HEK293 (cell line): ENCODE data around the gene FAM76A.

Source experiments
- CTCF ChIA-PET: fragments of 350-600 bp; formaldehyde crosslinking; extraction: SDS; loops from one replicate; lab custom pipeline; 2021; ENCODE audit warnings: antibody characterized with exemption; lab: Yijun Ruan, JAX
- POLR2A ChIA-PET: fragments of 300-600 bp; formaldehyde crosslinking; extraction: SDS; loops from one replicate; lab custom pipeline; 2020; ENCODE audit warnings: antibody characterized with exemption, inconsistent platforms; lab: Yijun Ruan, JAX
- H3K27ac ChIP-seq: fragments of 200-500 bp; sonication (Bioruptor generic); 2 replicates; pipeline ENCODE4 v1.5.1; 2014; ENCODE audit warnings: low read depth, low read length, control low read depth, inconsistent platforms; ENCODE audit errors: extremely low read depth
- H3K36me3 ChIP-seq, 2 experiments: fragments of 200-500 bp in 1 of 2; sonication (Bioruptor generic) in 1 of 2; 1 replicate in 1 of 2; 2 replicates in 1 of 2; pipeline ENCODE4 v1.5.1; 2014 to 2017; ENCODE audit warnings: inconsistent platforms in 2 of 2, low read length in 2 of 2; ENCODE audit not compliant: control insufficient read depth in 2 of 2, insufficient read depth in 1 of 2
- H3K4me1 ChIP-seq: fragments of 200-500 bp; sonication (Bioruptor generic); 2 replicates; pipeline ENCODE4 v1.5.1; 2014; ENCODE audit warnings: mild to moderate bottlenecking, low read length, inconsistent platforms; ENCODE audit not compliant: control insufficient read depth, insufficient read depth
- H3K4me3 ChIP-seq: 2 replicates; pipeline ENCODE4 v1.5.1; 2011; ENCODE audit warnings: low read depth, mild to moderate bottlenecking, control low read depth, low read length, moderate library complexity
- H3K9me3 ChIP-seq: fragments of 200-500 bp; sonication (Bioruptor generic); 2 replicates; pipeline ENCODE4 v1.5.1; 2014; ENCODE audit warnings: low read depth, low read length, inconsistent platforms; ENCODE audit not compliant: control insufficient read depth, insufficient read depth
- BCL11B ChIP-seq: fragments of 450-650 bp; formaldehyde crosslinking; IDR thresholded peaks from 2 replicates; pipeline ENCODE4 v1.5.1; 2016; ENCODE audit warnings: low read depth, missing biosample characterization, missing genetic modification characterization
- EGR2 ChIP-seq: fragments of 450-650 bp; formaldehyde crosslinking; IDR thresholded peaks from 2 replicates; pipeline ENCODE4 v1.5.1; 2016; ENCODE audit warnings: low read depth, missing biosample characterization, missing genetic modification characterization
- GLIS1 ChIP-seq: fragments of 450-650 bp; formaldehyde crosslinking; IDR thresholded peaks from 2 replicates; pipeline ENCODE4 v1.5.1; 2016; ENCODE audit warnings: missing biosample characterization, missing genetic modification characterization
- HIC1 ChIP-seq: fragments of 450-650 bp; formaldehyde crosslinking; IDR thresholded peaks from 2 replicates; pipeline ENCODE4 v1.5.1; 2016; ENCODE audit warnings: missing biosample characterization, missing genetic modification characterization
- KLF1 ChIP-seq: fragments of 450-650 bp; formaldehyde crosslinking; IDR thresholded peaks from 2 replicates; pipeline ENCODE4 v1.5.1; 2016; ENCODE audit warnings: missing biosample characterization, missing genetic modification characterization
- MZF1 ChIP-seq: fragments of 450-650 bp; formaldehyde crosslinking; IDR thresholded peaks from 2 replicates; pipeline ENCODE4 v1.5.1; 2017; ENCODE audit warnings: missing biosample characterization, missing genetic modification characterization, borderline replicate concordance
- SP2 ChIP-seq: fragments of 450-650 bp; formaldehyde crosslinking; IDR thresholded peaks from 2 replicates; pipeline ENCODE4 v1.5.1; 2016; ENCODE audit warnings: missing biosample characterization, missing genetic modification characterization
- ZFHX2 ChIP-seq: fragments of 450-650 bp; formaldehyde crosslinking; conservative IDR thresholded peaks from 2 replicates; pipeline ENCODE4 v1.5.1; 2016; ENCODE audit warnings: missing biosample characterization, missing genetic modification characterization
- ZFP41 ChIP-seq: fragments of 450-650 bp; formaldehyde crosslinking; IDR thresholded peaks from 2 replicates; pipeline ENCODE4 v1.5.1; 2016; ENCODE audit warnings: missing biosample characterization, missing genetic modification characterization, borderline replicate concordance
- ZNF114 ChIP-seq: fragments of 450-650 bp; formaldehyde crosslinking; IDR thresholded peaks from 2 replicates; pipeline ENCODE4 v1.5.0; 2017; ENCODE audit warnings: missing biosample characterization, missing genetic modification characterization
- ZNF133 ChIP-seq: fragments of 450-650 bp; formaldehyde crosslinking; IDR thresholded peaks from 2 replicates; pipeline ENCODE4 v1.5.1; 2016; ENCODE audit warnings: missing biosample characterization, missing genetic modification characterization
- ZNF138 ChIP-seq: fragments of 450-650 bp; formaldehyde crosslinking; IDR thresholded peaks from 2 replicates; pipeline ENCODE4 v1.5.1; 2016; ENCODE audit warnings: missing biosample characterization, missing genetic modification characterization, borderline replicate concordance
- ZNF140 ChIP-seq: fragments of 450-650 bp; formaldehyde crosslinking; IDR thresholded peaks from 2 replicates; pipeline ENCODE4 v1.5.1; 2016; ENCODE audit warnings: missing biosample characterization, missing genetic modification characterization
- ZNF146 ChIP-seq: fragments of 450-650 bp; formaldehyde crosslinking; IDR thresholded peaks from 2 replicates; pipeline ENCODE4 v1.5.1; 2016; ENCODE audit warnings: missing biosample characterization, missing genetic modification characterization
- ZNF280D ChIP-seq: fragments of 450-650 bp; formaldehyde crosslinking; IDR thresholded peaks from 2 replicates; pipeline ENCODE4 v1.5.1; 2016; ENCODE audit warnings: missing biosample characterization, missing genetic modification characterization
- ZNF416 ChIP-seq: fragments of 450-650 bp; formaldehyde crosslinking; IDR thresholded peaks from 2 replicates; pipeline ENCODE4 v1.5.1; 2016; ENCODE audit warnings: missing biosample characterization, missing genetic modification characterization
- ZNF423 ChIP-seq: fragments of 450-650 bp; formaldehyde crosslinking; IDR thresholded peaks from 2 replicates; pipeline ENCODE4 v1.5.1; 2016; ENCODE audit warnings: missing biosample characterization, missing genetic modification characterization
- ZNF555 ChIP-seq: fragments of 450-650 bp; formaldehyde crosslinking; conservative IDR thresholded peaks from 2 replicates; pipeline ENCODE4 v1.5.1; 2017; ENCODE audit warnings: missing biosample characterization, mild to moderate bottlenecking, missing genetic modification characterization, inconsistent platforms
- ZNF701 ChIP-seq: fragments of 450-650 bp; formaldehyde crosslinking; IDR thresholded peaks from 2 replicates; pipeline ENCODE4 v1.5.1; 2016; ENCODE audit warnings: missing biosample characterization, missing genetic modification characterization
- ZNF792 ChIP-seq: fragments of 450-650 bp; formaldehyde crosslinking; IDR thresholded peaks from 2 replicates; pipeline ENCODE4 v1.5.1; 2016; ENCODE audit warnings: missing biosample characterization, missing genetic modification characterization
- ZSCAN16 ChIP-seq: fragments of 450-650 bp; formaldehyde crosslinking; IDR thresholded peaks from 2 replicates; pipeline ENCODE4 v1.5.1; 2016; ENCODE audit warnings: missing biosample characterization, missing genetic modification characterization
- TF ChIP-seq, protein P1 (sequence below): fragments of 450-650 bp; formaldehyde crosslinking; IDR thresholded peaks from 2 replicates; pipeline ENCODE4 v1.5.1; 2016; ENCODE audit warnings: missing biosample characterization, missing genetic modification characterization
- TF ChIP-seq, protein P2 (sequence below): fragments of 450-650 bp; formaldehyde crosslinking; IDR thresholded peaks from 2 replicates; pipeline ENCODE4 v1.5.1; 2017; ENCODE audit warnings: missing biosample characterization, missing genetic modification characterization
- TF ChIP-seq, protein P3 (sequence below): fragments of 450-650 bp; formaldehyde crosslinking; IDR thresholded peaks from 2 replicates; pipeline ENCODE4 v1.5.1; 2016; ENCODE audit warnings: missing biosample characterization, missing genetic modification characterization

The FAM76A gene

GRCh38 chr1:27762033-27762432 lies 36.3 kb downstream of the FAM76A start:
- TF ChIP-seq SP2 (tag by site-specific recombination) = no peak
- TF ChIP-seq, protein P1, sequence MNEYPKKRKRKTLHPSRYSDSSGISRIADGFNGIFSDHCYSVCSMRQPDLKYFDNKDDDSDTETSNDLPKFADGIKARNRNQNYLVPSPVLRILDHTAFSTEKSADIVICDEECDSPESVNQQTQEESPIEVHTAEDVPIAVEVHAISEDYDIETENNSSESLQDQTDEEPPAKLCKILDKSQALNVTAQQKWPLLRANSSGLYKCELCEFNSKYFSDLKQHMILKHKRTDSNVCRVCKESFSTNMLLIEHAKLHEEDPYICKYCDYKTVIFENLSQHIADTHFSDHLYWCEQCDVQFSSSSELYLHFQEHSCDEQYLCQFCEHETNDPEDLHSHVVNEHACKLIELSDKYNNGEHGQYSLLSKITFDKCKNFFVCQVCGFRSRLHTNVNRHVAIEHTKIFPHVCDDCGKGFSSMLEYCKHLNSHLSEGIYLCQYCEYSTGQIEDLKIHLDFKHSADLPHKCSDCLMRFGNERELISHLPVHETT (tag by site-specific recombination) = no peak
- Histone ChIP-seq H3K9me3 (no peaks in the 10 kb centered on the region), H3K4me1 (no peaks in the 10 kb centered on the region), H3K36me3 (peaks cover 5 to 18% of the 10 kb centered on the region in 2 experiments; a peak in 2 of 3 replicates), H3K27ac (no peak overlapping the region), H3K4me3 (no peak overlapping the region)
- ChIA-PET CTCF (no interaction called here), POLR2A (interaction anchor here (3.7 kb wide), 1 partner anchor 11 kb away, joined by 17 read pairs; the partner anchor contains the start of gene STX12)

DNA sequence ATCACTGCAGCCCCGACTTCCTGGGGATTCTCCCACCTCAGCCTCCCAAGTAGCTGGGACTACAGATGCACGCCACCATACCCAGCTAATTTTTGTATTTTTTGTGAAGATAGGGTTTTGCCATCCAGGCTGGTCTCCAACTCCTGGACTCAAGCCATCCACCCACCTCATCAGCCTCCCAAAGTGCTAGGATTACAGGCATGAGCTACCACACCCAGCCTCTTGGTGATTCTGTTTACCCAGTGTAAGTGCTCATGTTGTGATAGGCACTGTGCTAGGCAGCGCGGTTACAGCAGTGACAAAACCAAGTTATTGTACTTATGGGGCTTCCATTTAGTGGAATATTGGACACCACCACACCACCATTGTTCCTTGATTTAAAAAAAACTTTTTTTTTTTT lies 37.6 kb downstream of the FAM76A start:
- Histone ChIP-seq H3K27ac (no peak overlapping the region), H3K9me3 (no peaks in the 10 kb centered on the region), H3K36me3 (peaks cover 5 to 15% of the 10 kb centered on the region in 2 experiments; a peak in 2 of 3 replicates), H3K4me3 (no peak overlapping the region), H3K4me1 (no peaks in the 10 kb centered on the region)
- ChIA-PET CTCF (interaction anchor here (0.7 to 1.6 kb wide), 2 partner anchors 38 to 606 kb away, joined by 3 to 5 read pairs; partner anchors contain the start of gene FAM76A), POLR2A (interaction anchor here (0.8 to 3.7 kb wide), 2 partner anchors 10 to 60 kb away, joined by 3 to 17 read pairs; partner anchors contain the start of gene STX12)
- TF ChIP-seq ZNF140 (tag by site-specific recombination) (no peak), ZNF792 (no peak), ZSCAN16 (tag by site-specific recombination) (no peak), HIC1 (no peak), ZNF146 (tag by site-specific recombination) (no peak), ZNF423 (tag by site-specific recombination) (no peak), EGR2 (tag by site-specific recombination) (peak; percentile 35; the same call in 1 of the 2 replicates), BCL11B (tag by site-specific recombination) (no peak), ZNF555 (tag by site-specific recombination) (no peak), ZNF133 (tag by site-specific recombination) (no peak), ZNF114 (no peak), ZFP41 (tag by site-specific recombination) (no peak), ZNF416 (tag by site-specific recombination) (no peak), GLIS1 (tag by site-specific recombination) (no peak), MZF1 (no peak), ZNF701 (no peak), KLF1 (peak; percentile 90), ZNF138 (tag by site-specific recombination) (no peak), ZNF280D (tag by site-specific recombination) (no peak), ZFHX2 (tag by site-specific recombination) (0 out of 2 replicates have a peak, but pooled peaks have one; percentile 39)
- TF ChIP-seq, protein P2, sequence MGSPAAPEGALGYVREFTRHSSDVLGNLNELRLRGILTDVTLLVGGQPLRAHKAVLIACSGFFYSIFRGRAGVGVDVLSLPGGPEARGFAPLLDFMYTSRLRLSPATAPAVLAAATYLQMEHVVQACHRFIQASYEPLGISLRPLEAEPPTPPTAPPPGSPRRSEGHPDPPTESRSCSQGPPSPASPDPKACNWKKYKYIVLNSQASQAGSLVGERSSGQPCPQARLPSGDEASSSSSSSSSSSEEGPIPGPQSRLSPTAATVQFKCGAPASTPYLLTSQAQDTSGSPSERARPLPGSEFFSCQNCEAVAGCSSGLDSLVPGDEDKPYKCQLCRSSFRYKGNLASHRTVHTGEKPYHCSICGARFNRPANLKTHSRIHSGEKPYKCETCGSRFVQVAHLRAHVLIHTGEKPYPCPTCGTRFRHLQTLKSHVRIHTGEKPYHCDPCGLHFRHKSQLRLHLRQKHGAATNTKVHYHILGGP = no peak
- TF ChIP-seq, protein P3, sequence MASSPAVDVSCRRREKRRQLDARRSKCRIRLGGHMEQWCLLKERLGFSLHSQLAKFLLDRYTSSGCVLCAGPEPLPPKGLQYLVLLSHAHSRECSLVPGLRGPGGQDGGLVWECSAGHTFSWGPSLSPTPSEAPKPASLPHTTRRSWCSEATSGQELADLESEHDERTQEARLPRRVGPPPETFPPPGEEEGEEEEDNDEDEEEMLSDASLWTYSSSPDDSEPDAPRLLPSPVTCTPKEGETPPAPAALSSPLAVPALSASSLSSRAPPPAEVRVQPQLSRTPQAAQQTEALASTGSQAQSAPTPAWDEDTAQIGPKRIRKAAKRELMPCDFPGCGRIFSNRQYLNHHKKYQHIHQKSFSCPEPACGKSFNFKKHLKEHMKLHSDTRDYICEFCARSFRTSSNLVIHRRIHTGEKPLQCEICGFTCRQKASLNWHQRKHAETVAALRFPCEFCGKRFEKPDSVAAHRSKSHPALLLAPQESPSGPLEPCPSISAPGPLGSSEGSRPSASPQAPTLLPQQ = no peak
